ENCODE data around the gene CABS1. TPM values are rescaled to one million over a fixed set of nuclear protein-coding genes. Genes with fewer than 3 reads are reported as not detected.

The CABS1 gene
- total RNA-seq, 1 donor from 2014 or later = 0.19 TPM

DNA sequence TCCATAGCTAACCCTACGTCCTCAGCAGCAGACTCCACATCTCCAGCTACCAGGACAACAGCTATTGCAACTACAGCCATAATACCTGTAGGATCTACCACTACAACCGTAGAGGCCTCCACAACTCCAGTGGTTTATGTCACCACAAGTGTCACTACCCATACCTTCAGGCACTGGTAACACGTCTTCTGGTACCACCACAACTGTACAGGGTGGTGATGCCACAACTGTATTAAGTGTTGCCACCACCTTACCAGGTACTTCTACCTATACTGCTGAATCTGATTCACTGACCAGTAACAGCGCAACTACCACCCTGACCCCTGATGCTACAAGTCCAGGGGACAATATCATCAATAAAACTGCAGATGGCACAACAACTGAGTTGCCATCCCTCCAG is 34.6 kb upstream of the CABS1 start:
- Mint-ChIP-seq H3K27me3 (peaks cover 6% of the 10 kb centered on the region), H3K36me3 (no peaks in the 10 kb centered on the region), H3K9me3 (no peaks in the 10 kb centered on the region), H3K4me1 (ENCODE audit: unreplicated experiment) (peaks cover 7% of the 10 kb centered on the region), H3K27ac (no peak overlapping the region), H3K4me3 (no peak overlapping the region)
- DNase-seq (ENCODE audit: extremely low spot score, unreplicated experiment) = no peak
- TF ChIP-seq, protein P1, sequence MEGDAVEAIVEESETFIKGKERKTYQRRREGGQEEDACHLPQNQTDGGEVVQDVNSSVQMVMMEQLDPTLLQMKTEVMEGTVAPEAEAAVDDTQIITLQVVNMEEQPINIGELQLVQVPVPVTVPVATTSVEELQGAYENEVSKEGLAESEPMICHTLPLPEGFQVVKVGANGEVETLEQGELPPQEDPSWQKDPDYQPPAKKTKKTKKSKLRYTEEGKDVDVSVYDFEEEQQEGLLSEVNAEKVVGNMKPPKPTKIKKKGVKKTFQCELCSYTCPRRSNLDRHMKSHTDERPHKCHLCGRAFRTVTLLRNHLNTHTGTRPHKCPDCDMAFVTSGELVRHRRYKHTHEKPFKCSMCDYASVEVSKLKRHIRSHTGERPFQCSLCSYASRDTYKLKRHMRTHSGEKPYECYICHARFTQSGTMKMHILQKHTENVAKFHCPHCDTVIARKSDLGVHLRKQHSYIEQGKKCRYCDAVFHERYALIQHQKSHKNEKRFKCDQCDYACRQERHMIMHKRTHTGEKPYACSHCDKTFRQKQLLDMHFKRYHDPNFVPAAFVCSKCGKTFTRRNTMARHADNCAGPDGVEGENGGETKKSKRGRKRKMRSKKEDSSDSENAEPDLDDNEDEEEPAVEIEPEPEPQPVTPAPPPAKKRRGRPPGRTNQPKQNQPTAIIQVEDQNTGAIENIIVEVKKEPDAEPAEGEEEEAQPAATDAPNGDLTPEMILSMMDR (conservative IDR thresholded peaks at IDR 0.05) = no peak

DNA sequence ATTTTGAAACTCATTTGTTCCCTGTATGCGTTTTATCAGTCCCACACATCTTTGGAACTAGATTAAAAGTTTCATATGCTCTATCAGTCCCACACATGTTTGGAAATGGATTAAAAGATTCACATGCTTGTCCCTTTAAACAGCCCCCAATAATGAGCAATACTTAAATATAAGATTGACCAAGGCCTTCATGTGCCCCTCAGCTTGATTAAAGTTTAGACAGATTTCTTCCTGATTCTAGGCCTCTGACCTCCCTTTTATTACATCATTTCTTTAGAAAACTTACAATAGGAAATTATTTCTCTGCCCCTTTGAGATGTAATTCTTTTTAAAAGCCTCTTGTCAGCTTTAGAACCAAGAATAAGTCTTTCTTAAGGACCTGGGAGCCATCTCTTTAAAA is 31.7 kb upstream of the CABS1 start:
- DNase-seq (ENCODE audit: extremely low spot score, unreplicated experiment) = no peak
- Mint-ChIP-seq H3K4me3 (no peak overlapping the region), H3K4me1 (ENCODE audit: unreplicated experiment) (peaks cover 15% of the 10 kb centered on the region), H3K9me3 (no peaks in the 10 kb centered on the region), H3K36me3 (no peaks in the 10 kb centered on the region), H3K27ac (no peak overlapping the region), H3K27me3 (peaks cover 3% of the 10 kb centered on the region)
- TF ChIP-seq, protein P1 (conservative IDR thresholded peaks at IDR 0.05) = no peak

GRCh38 chr4:70305601-70306000 is 29.2 kb upstream of the CABS1 start:
- no peak overlapping the region for H3K27ac Mint-ChIP-seq

DNA sequence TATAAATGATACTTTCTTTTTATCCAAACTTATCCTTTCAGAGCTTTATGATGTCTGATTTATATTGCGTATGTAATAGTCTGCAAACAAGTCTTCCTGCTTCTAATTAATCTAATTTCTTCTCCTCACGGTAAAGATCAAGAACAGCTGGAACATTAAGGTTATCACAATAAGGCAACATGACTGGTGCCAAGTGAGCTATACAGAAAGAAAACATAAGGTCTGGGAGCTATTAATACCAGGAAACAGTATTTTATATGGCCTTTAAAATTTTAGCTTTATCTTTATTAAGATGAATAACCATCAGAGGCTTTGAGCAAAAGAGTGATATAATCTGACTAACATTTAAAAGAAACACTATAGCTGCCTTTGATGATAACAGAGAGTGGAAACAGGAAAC is 28.7 kb upstream of the CABS1 start:
- no peaks in the 10 kb centered on the region for H3K27me3 Mint-ChIP-seq
- no peak overlapping the region for H3K27ac Mint-ChIP-seq
- H3K36me3 Mint-ChIP-seq = no peaks in the 10 kb centered on the region
- no peaks in the 10 kb centered on the region for H3K9me3 Mint-ChIP-seq
- peaks cover 15% of the 10 kb centered on the region for H3K4me1 Mint-ChIP-seq (ENCODE audit: unreplicated experiment)
- TF ChIP-seq, protein P1 (conservative IDR thresholded peaks at IDR 0.05) = no peak
- no peak for DNase-seq (ENCODE audit: extremely low spot score, unreplicated experiment)
- H3K4me3 Mint-ChIP-seq = no peak overlapping the region

More at GRCh38 chr4:70305601-70306000, 29.2 kb upstream of the CABS1 start:
- no peak overlapping the region for H3K4me3 Mint-ChIP-seq
- H3K36me3 Mint-ChIP-seq = no peaks in the 10 kb centered on the region
- TF ChIP-seq, protein P1 (conservative IDR thresholded peaks at IDR 0.05) = no peak
- no peaks in the 10 kb centered on the region for H3K9me3 Mint-ChIP-seq
- DNase-seq (ENCODE audit: extremely low spot score, unreplicated experiment) = no peak
- peaks cover 15% of the 10 kb centered on the region for H3K4me1 Mint-ChIP-seq (ENCODE audit: unreplicated experiment)
- H3K27me3 Mint-ChIP-seq = no peaks in the 10 kb centered on the region

DNA sequence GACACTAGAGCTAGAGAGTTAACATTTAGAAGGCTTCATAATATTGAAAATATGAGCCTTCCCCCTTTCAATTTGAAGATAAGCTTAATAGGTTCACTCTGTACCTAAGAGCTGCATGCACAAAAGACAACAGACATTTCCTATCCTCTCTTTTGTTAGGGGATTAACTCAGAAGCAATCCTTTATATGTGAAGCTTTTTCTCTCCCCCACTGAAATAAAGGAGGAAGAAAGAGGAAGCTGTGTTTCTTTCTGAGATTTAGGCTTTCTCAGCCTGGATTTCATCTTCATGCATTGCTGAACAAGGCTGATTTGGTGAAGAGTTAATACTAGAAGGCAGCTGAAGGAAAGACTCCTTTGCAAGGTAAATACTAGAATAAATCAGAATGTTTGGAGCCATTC is 21.0 kb upstream of the CABS1 start:
- no peak overlapping the region for H3K27ac Mint-ChIP-seq

More for the DNA sequence above, 21.0 kb upstream of the CABS1 start:
- Mint-ChIP-seq H3K4me1 (ENCODE audit: unreplicated experiment) (no peaks in the 10 kb centered on the region), H3K27me3 (no peaks in the 10 kb centered on the region), H3K36me3 (no peaks in the 10 kb centered on the region), H3K9me3 (no peaks in the 10 kb centered on the region), H3K4me3 (no peak overlapping the region)
- TF ChIP-seq, protein P1 (conservative IDR thresholded peaks at IDR 0.05) = no peak
- DNase-seq (ENCODE audit: extremely low spot score, unreplicated experiment) = no peak

Measured in type B pancreatic cell (in vitro differentiated cells).